HCT116 (cell line): Measurements from ENCODE around the gene TAS2R10. TPM values are rescaled to one million over a fixed set of nuclear protein-coding genes. Genes with fewer than 3 reads are reported as not detected.

Source experiments
- ATAC-seq: fragments of 200-7000 bp; cut with Tn5 transposase; 2 replicates; pipeline ENCODE4 v1.9.1; 2020; ENCODE audit warnings: mild to moderate bottlenecking, moderate library complexity
- BruUV-seq: library from RNA; stranded (reverse); fragments of 400-500 nt; replicated peaks from 2 replicates; lab custom pipeline; 2021; lab: Mats Ljungman, UMichigan
- CTCF ChIA-PET: fragments of 300-600 bp; sonication (Branson Sonifier 250); formaldehyde crosslinking; loops from one replicate; lab custom pipeline; 2021; ENCODE audit warnings: antibody characterized with exemption; lab: Charles Lee
- POLR2A ChIA-PET: fragments of 300-600, 350-600 bp; sonication (Branson Sonifier 250); formaldehyde crosslinking; loops from one replicate; lab custom pipeline; 2021; ENCODE audit warnings: antibody characterized with exemption; lab: Charles Lee
- RAD21 ChIA-PET, 2 experiments: fragments of 300-600 bp; sonication (Branson Sonifier 250); formaldehyde crosslinking; loops; one replicate each; lab custom pipeline; 2023; ENCODE audit warnings: low total read pairs in 2 of 2; ENCODE audit not compliant: uncharacterized antibody in 2 of 2, unreplicated experiment in 2 of 2, low non-redundant PET in 1 of 2; lab: Charles Lee
- DNase-seq: peaks from one replicate; pipeline ENCODE4 v3.0.0-alpha.2; 2010; ENCODE audit warnings: low read depth, low spot score
- H2AFZ ChIP-seq: fragments of 200-600 bp; shearing (Covaris generic), sonication (generic); 2 replicates; pipeline ENCODE4 v1.6.1; 2017; ENCODE audit warnings: low read depth, mixed run types, mixed read lengths, antibody characterized with exemption, low read length; ENCODE audit not compliant: poor library complexity, severe bottlenecking
- H3K27ac ChIP-seq: 2 replicates; pipeline ENCODE4 v1.5.1; 2012; ENCODE audit warnings: low read depth, low read length
- H3K27me3 ChIP-seq: fragments of 200-600 bp; sonication (generic); 2 replicates; pipeline ENCODE4 v1.6.1; 2016; ENCODE audit warnings: mixed run types, low read length, mixed read lengths; ENCODE audit not compliant: insufficient read depth
- H3K36me3 ChIP-seq, 2 experiments: fragments of 200-500 bp in 1 of 2; fragments of 200-600 bp in 1 of 2; sonication (Bioruptor generic) in 1 of 2; sonication (generic) in 1 of 2; 2 replicates each; pipeline versions ENCODE4 v1.5.1 to v1.6.1; 2014 to 2016; ENCODE audit warnings: low read length in 2 of 2, inconsistent platforms in 1 of 2, mixed read lengths in 1 of 2, mixed run types in 1 of 2; ENCODE audit not compliant: insufficient read depth in 2 of 2, control insufficient read depth in 1 of 2
- H3K4me1 ChIP-seq, 2 experiments: fragments of 200-600 bp in 1 of 2; sonication (generic) in 1 of 2; 2 replicates each; pipeline versions ENCODE4 v1.5.1 to v1.6.1; 2012 to 2017; ENCODE audit warnings: low read length in 2 of 2, inconsistent platforms in 1 of 2, mild to moderate bottlenecking in 1 of 2, mixed read lengths in 1 of 2, mixed run types in 1 of 2, moderate library complexity in 1 of 2; ENCODE audit not compliant: insufficient read depth in 2 of 2, control insufficient read depth in 1 of 2
- H3K4me2 ChIP-seq: fragments of 200-600 bp; sonication (generic); 2 replicates; pipeline ENCODE4 v1.6.1; 2017; ENCODE audit warnings: mixed run types, low read length, mixed read lengths
- H3K4me3 ChIP-seq, 2 experiments: fragments of 200-600 bp in 1 of 2; sonication (generic) in 1 of 2; replicated peaks in 1 of 2; 2 replicates each; pipeline ENCODE4 v1.5.1; 2011 to 2016; ENCODE audit warnings: low read length in 2 of 2, control low read depth in 1 of 2, low read depth in 1 of 2, mild to moderate bottlenecking in 1 of 2, mixed read lengths in 1 of 2, mixed run types in 1 of 2
- H3K79me2 ChIP-seq: fragments of 200-600 bp; sonication (generic); 2 replicates; pipeline ENCODE4 v1.6.1; 2017; ENCODE audit warnings: mild to moderate bottlenecking, mixed run types, low read length, moderate library complexity, mixed read lengths; ENCODE audit not compliant: insufficient read depth
- H3K9ac ChIP-seq: fragments of 200-600 bp; sonication (generic); 2 replicates; pipeline ENCODE4 v1.6.1; 2016; ENCODE audit warnings: low read length, mixed read lengths
- H3K9me2 ChIP-seq: fragments of 200-600 bp; sonication (generic), shearing (Covaris generic); 2 replicates; pipeline ENCODE4 v1.6.1; 2017; ENCODE audit warnings: mixed run types, mild to moderate bottlenecking, moderate library complexity; ENCODE audit not compliant: insufficient read depth
- H3K9me3 ChIP-seq, 2 experiments: fragments of 200-500 bp in 1 of 2; fragments of 200-600 bp in 1 of 2; sonication (Bioruptor generic) in 1 of 2; sonication (generic) in 1 of 2; 2 replicates each; pipeline ENCODE4 v1.6.1; 2014 to 2017; ENCODE audit warnings: low read length in 2 of 2, mixed read lengths in 2 of 2, inconsistent platforms in 1 of 2, low read depth in 1 of 2, mild to moderate bottlenecking in 1 of 2, mixed run types in 1 of 2, moderate library complexity in 1 of 2; ENCODE audit not compliant: control insufficient read depth in 1 of 2, insufficient read depth in 1 of 2
- H4K20me1 ChIP-seq: fragments of 200-600 bp; sonication (generic), shearing (Covaris generic); 2 replicates; pipeline ENCODE4 v1.6.1; 2017; ENCODE audit warnings: mixed run types, mild to moderate bottlenecking, moderate library complexity; ENCODE audit not compliant: insufficient read depth
- ATF3 ChIP-seq: IDR thresholded peaks from 2 replicates; pipeline ENCODE4 v1.6.1; 2012
- CBX3 ChIP-seq: IDR thresholded peaks from 2 replicates; pipeline ENCODE4 v1.6.1; 2012; ENCODE audit warnings: low read depth
- CEBPB ChIP-seq: IDR thresholded peaks from 2 replicates; pipeline ENCODE4 v1.6.1; 2012; ENCODE audit warnings: low read depth
- CTCF ChIP-seq, 3 experiments: fragments of 200-600 bp in 1 of 3; sonication (generic) in 1 of 3; IDR thresholded peaks in 2 of 3; conservative IDR thresholded peaks in 1 of 3; 2 replicates each; pipeline ENCODE4 v1.5.1; 2012 to 2017; ENCODE audit warnings: low read depth in 2 of 3, low read length in 2 of 3, antibody characterized with exemption in 1 of 3, borderline replicate concordance in 1 of 3, control low read depth in 1 of 3, mild to moderate bottlenecking in 1 of 3, mixed read lengths in 1 of 3, mixed run types in 1 of 3, moderate library complexity in 1 of 3; ENCODE audit not compliant: insufficient read depth in 1 of 3
- EGR1 ChIP-seq: IDR thresholded peaks from 2 replicates; pipeline ENCODE4 v1.6.1; 2012; ENCODE audit warnings: low read depth
- ELF1 ChIP-seq: IDR thresholded peaks from 2 replicates; pipeline ENCODE4 v1.6.1; 2012; ENCODE audit warnings: low read depth, borderline replicate concordance
- EZH2 ChIP-seq: fragments of 200-600 bp; sonication (generic); IDR thresholded peaks from 2 replicates; pipeline ENCODE4 v1.6.1; 2017; ENCODE audit warnings: antibody characterized with exemption, mixed run types
- JUND ChIP-seq: IDR thresholded peaks from 2 replicates; pipeline ENCODE4 v1.6.1; 2012
- MAX ChIP-seq: IDR thresholded peaks from 2 replicates; pipeline ENCODE4 v1.6.1; 2012
- POLR2AphosphoS5 ChIP-seq: IDR thresholded peaks from 2 replicates; pipeline ENCODE4 v1.6.1; 2011; ENCODE audit warnings: mild to moderate bottlenecking, low read depth, low read length, moderate library complexity
- SIN3A ChIP-seq: IDR thresholded peaks from 2 replicates; pipeline ENCODE4 v1.6.1; 2012; ENCODE audit warnings: low read depth
- SP1 ChIP-seq: IDR thresholded peaks from 2 replicates; pipeline ENCODE4 v1.6.1; 2012; ENCODE audit warnings: low read depth
- SRF ChIP-seq: IDR thresholded peaks from 2 replicates; pipeline ENCODE4 v1.6.1; 2012; ENCODE audit warnings: low read depth
- TCF7L2 ChIP-seq: IDR thresholded peaks from 2 replicates; pipeline ENCODE4 v1.7.0; 2011; ENCODE audit warnings: borderline replicate concordance, inconsistent platforms; ENCODE audit not compliant: insufficient read depth, insufficient read length; ENCODE audit errors: extremely low read depth
- YY1 ChIP-seq: IDR thresholded peaks from 2 replicates; pipeline ENCODE4 v1.6.1; 2011; ENCODE audit warnings: low read length, low read depth, moderate library complexity, mild to moderate bottlenecking; ENCODE audit not compliant: insufficient replicate concordance; ENCODE audit errors: extremely low read depth
- ZBTB33 ChIP-seq: IDR thresholded peaks from 2 replicates; pipeline ENCODE4 v1.6.1; 2011; ENCODE audit warnings: mild to moderate bottlenecking, low read length, moderate library complexity; ENCODE audit not compliant: insufficient replicate concordance; ENCODE audit errors: extremely low read depth
- ZNF274 ChIP-seq: fragments of 200-500 bp; sonication (Bioruptor generic); IDR thresholded peaks from 2 replicates; pipeline ENCODE4 v1.6.1; 2014; ENCODE audit warnings: mild to moderate bottlenecking, low read depth, low read length, inconsistent platforms
- intact Hi-C: fragments of 100-400 bp; cut with micrococcal nuclease; formaldehyde crosslinking; loops from 2 replicates; pipeline ENCODE4 v1.10.0; 2022
- total RNA-seq: library from RNA; stranded (reverse); gene quantifications from one replicate; pipeline ENCODE4 v1.2.1, GENCODE V29; 2021; ENCODE audit not compliant: unreplicated experiment

Gene TAS2R10
- total RNA-seq, 1 experiment from 2014 or later, result 0.81 TPM

- TF ChIP-seq ZBTB33 (no peak), ELF1 (no peak), ZNF274 (no peak), POLR2AphosphoS5 (no peak), EZH2 (no peak), TCF7L2 (no peak), CBX3 (no peak)
These were observed 1.2 kb downstream of the TAS2R10 start (continued) for GRCh38 chr12:10824957-10825356.

- Histone ChIP-seq H3K4me1 (no peaks in the 10 kb centered on the region), H3K27me3 (no peaks in the 10 kb centered on the region), H3K79me2 (no peaks in the 10 kb centered on the region), H4K20me1 (no peaks in the 10 kb centered on the region), H3K9me2 (no peaks in the 10 kb centered on the region; the same call in 1 of the 2 replicates), H3K4me2 (no peak overlapping the region), H3K27ac (no peak overlapping the region), H3K9me3 (no peaks in the 10 kb centered on the region), H3K9ac (no peak overlapping the region), H3K36me3 (no peaks in the 10 kb centered on the region), H2AFZ (no peak overlapping the region), H3K4me3 (no peak overlapping the region)
- TF ChIP-seq MAX (no peak), POLR2AphosphoS5 (no peak), TCF7L2 (no peak), ZBTB33 (no peak), EZH2 (no peak), SP1 (no peak), CEBPB (no peak), YY1 (no peak), ELF1 (no peak), EGR1 (no peak), SIN3A (no peak), CTCF (IDR thresholded peaks at IDR 0.05 in 2 of 3, conservative IDR thresholded peaks at IDR 0.05 in 1 of 3; ENCODE audit: borderline replicate concordance in 1 of 3, insufficient read depth in 1 of 3, low read depth in 2 of 3, low read length in 2 of 3) (no peak), ATF3 (no peak), ZNF274 (no peak), JUND (no peak), SRF (no peak)
- no TSS peak for BruUV-seq
- DNase-seq (no peak), ATAC-seq (no peak)
- intact Hi-C loops, result no loop called here
- CTCF ChIA-PET, result no interaction called here
- POLR2A ChIA-PET, result no interaction called here
- RAD21 ChIA-PET, result no interaction called here
These were observed 14.1 kb downstream of the TAS2R10 start for GRCh38 chr12:10811883-10812536.
